H1 (cell line): ENCODE data around the gene GREM2. TPM values are rescaled to one million over a fixed set of nuclear protein-coding genes. Genes with fewer than 3 reads are reported as not detected.

Source experiments
- CTCF ChIA-PET: fragments of 300-600 bp; sonication (Branson Sonifier 250); formaldehyde crosslinking; loops from one replicate; lab custom pipeline; 2021; ENCODE audit not compliant: partially characterized antibody; lab: Charles Lee
- POLR2A ChIA-PET: fragments of 300-600 bp; sonication (Branson Sonifier 250); formaldehyde crosslinking; loops from one replicate; lab custom pipeline; 2021; ENCODE audit warnings: inconsistent platforms; ENCODE audit not compliant: partially characterized antibody; lab: Charles Lee
- DNase-seq, 2 experiments: peaks; one replicate each; pipeline versions ENCODE4 v3.0.0 to v3.0.0-alpha.2; 2010 to 2022; ENCODE audit warnings: low spot score in 2 of 2, low read depth in 1 of 2, mixed read lengths in 1 of 2
- FAIRE-seq: peaks from 2 replicates; lab custom pipeline; 2011; peaks lifted over from hg19 to GRCh38; lab: Jason Lieb, UNC
- H2AFZ ChIP-seq: 2 replicates; pipeline ENCODE4 v1.8.1; 2012; ENCODE audit warnings: low read length, inconsistent platforms
- H2AK5ac ChIP-seq: 2 replicates; pipeline ENCODE4 v1.6.1; 2013; ENCODE audit warnings: low read depth, low read length
- H2BK120ac ChIP-seq: replicated peaks from 2 replicates; pipeline ENCODE3; 2013; ENCODE audit warnings: low read depth, low read length, inconsistent platforms
- H2BK12ac ChIP-seq: 2 replicates; pipeline ENCODE4 v1.6.1; 2013; ENCODE audit warnings: low read depth, low read length
- H2BK15ac ChIP-seq: 2 replicates; pipeline ENCODE4 v1.6.1; 2013; ENCODE audit warnings: low read length
- H2BK20ac ChIP-seq: 2 replicates; pipeline ENCODE4 v1.6.1; 2013; ENCODE audit warnings: low read length
- H2BK5ac ChIP-seq: 2 replicates; pipeline ENCODE4 v1.6.1; 2013; ENCODE audit warnings: low read depth, low read length
- H3K14ac ChIP-seq: 2 replicates; pipeline ENCODE4 v1.6.1; 2013; ENCODE audit warnings: inconsistent platforms; ENCODE audit not compliant: insufficient read length
- H3K18ac ChIP-seq: 2 replicates; pipeline ENCODE4 v1.6.1; 2013; ENCODE audit warnings: low read length; ENCODE audit errors: extremely low read depth
- H3K23ac ChIP-seq: 2 replicates; pipeline ENCODE4 v1.6.1; 2013; ENCODE audit warnings: inconsistent platforms; ENCODE audit not compliant: insufficient read length
- H3K23me2 ChIP-seq: 2 replicates; pipeline ENCODE4 v1.6.1; 2013; ENCODE audit warnings: low read depth, low read length
- H3K27ac ChIP-seq: 2 replicates; pipeline ENCODE4 v1.6.1; 2011; ENCODE audit warnings: low read depth, low read length, inconsistent platforms
- H3K27me3 ChIP-seq, 4 experiments: replicated peaks in 1 of 4; 1 replicate in 1 of 4; 2 replicates in 3 of 4; pipeline versions ENCODE4 v1.6.1 to v1.8.1; 2011 to 2013; ENCODE audit warnings: low read length in 3 of 4, mild to moderate bottlenecking in 3 of 4, inconsistent platforms in 2 of 4, mixed read lengths in 2 of 4, moderate library complexity in 1 of 4; ENCODE audit not compliant: control insufficient read depth in 3 of 4, insufficient read depth in 3 of 4; ENCODE audit errors: extremely low read depth in 1 of 4
- H3K36me3 ChIP-seq, 4 experiments: 2 replicates each; pipeline versions ENCODE4 v1.6.1 to v1.8.1; 2011 to 2013; ENCODE audit warnings: mild to moderate bottlenecking in 4 of 4, low read length in 3 of 4, moderate library complexity in 2 of 4, control low read depth in 1 of 4, inconsistent platforms in 1 of 4; ENCODE audit not compliant: insufficient read depth in 4 of 4, control insufficient read depth in 2 of 4
- H3K4ac ChIP-seq: replicated peaks from 2 replicates; pipeline ENCODE3; 2013; ENCODE audit warnings: low read length, low read depth, mixed read lengths, inconsistent platforms; ENCODE audit not compliant: insufficient read length
- H3K4me1 ChIP-seq, 4 experiments: replicated peaks in 1 of 4; 1 replicate in 1 of 4; 2 replicates in 3 of 4; pipeline versions ENCODE4 v1.6.1 to v1.8.1; 2011 to 2013; ENCODE audit warnings: low read length in 3 of 4, inconsistent platforms in 2 of 4, mixed read lengths in 1 of 4; ENCODE audit not compliant: insufficient read depth in 4 of 4, control insufficient read depth in 3 of 4
- H3K4me2 ChIP-seq, 2 experiments: 2 replicates each; pipeline versions ENCODE4 v1.6.1 to v1.8.1; 2011 to 2013; ENCODE audit warnings: low read depth in 2 of 2, low read length in 2 of 2, control low read depth in 1 of 2, inconsistent platforms in 1 of 2, mild to moderate bottlenecking in 1 of 2; ENCODE audit not compliant: insufficient read depth in 1 of 2
- H3K4me3 ChIP-seq, 4 experiments: fragments of 200-600, 300-600 bp in 1 of 4; sonication (generic), shearing (Covaris generic), sonication (Bioruptor Twin) in 1 of 4; 2 replicates each; pipeline versions ENCODE4 v1.5.1 to v1.8.1; 2011 to 2016; ENCODE audit warnings: low read length in 4 of 4, low read depth in 3 of 4, control low read depth in 2 of 4, inconsistent platforms in 2 of 4, mild to moderate bottlenecking in 2 of 4, mixed read lengths in 1 of 4, moderate library complexity in 1 of 4; ENCODE audit not compliant: insufficient read depth in 2 of 4; ENCODE audit errors: extremely low read depth in 1 of 4
- H3K56ac ChIP-seq: replicated peaks from 2 replicates; pipeline ENCODE3; 2013; ENCODE audit warnings: low read depth, mild to moderate bottlenecking, mixed read lengths, low read length, inconsistent platforms; ENCODE audit not compliant: insufficient read length
- H3K79me1 ChIP-seq: 2 replicates; pipeline ENCODE4 v1.6.1; 2013; ENCODE audit warnings: low read depth, low read length, control low read depth
- H3K79me2 ChIP-seq, 2 experiments: 2 replicates each; pipeline versions ENCODE4 v1.6.1 to v1.8.1; 2012 to 2013; ENCODE audit warnings: low read length in 2 of 2, mild to moderate bottlenecking in 2 of 2, inconsistent platforms in 1 of 2; ENCODE audit not compliant: insufficient read depth in 2 of 2, control insufficient read depth in 1 of 2
- H3K9ac ChIP-seq, 4 experiments: replicated peaks in 1 of 4; 1 replicate in 1 of 4; 2 replicates in 3 of 4; pipeline versions ENCODE4 v1.6.1 to v1.8.1; 2011 to 2013; ENCODE audit warnings: low read depth in 3 of 4, low read length in 3 of 4, control low read depth in 2 of 4, mild to moderate bottlenecking in 2 of 4, moderate library complexity in 2 of 4, inconsistent platforms in 1 of 4; ENCODE audit errors: extremely low read depth in 1 of 4
- H3K9me3 ChIP-seq, 2 experiments: 2 replicates each; pipeline versions ENCODE4 v1.6.1 to v1.8.1; 2012 to 2013; ENCODE audit warnings: mild to moderate bottlenecking in 2 of 2, moderate library complexity in 2 of 2, control low read depth in 1 of 2, inconsistent platforms in 1 of 2, low read depth in 1 of 2, low read length in 1 of 2, mixed read lengths in 1 of 2; ENCODE audit not compliant: insufficient read depth in 2 of 2
- H4K20me1 ChIP-seq, 2 experiments: replicated peaks in 1 of 2; 2 replicates each; pipeline versions ENCODE3 to v1.8.1; 2011 to 2013; ENCODE audit warnings: inconsistent platforms in 2 of 2, low read length in 2 of 2, mild to moderate bottlenecking in 1 of 2; ENCODE audit not compliant: insufficient read depth in 2 of 2, control insufficient read depth in 1 of 2
- H4K5ac ChIP-seq: 2 replicates; pipeline ENCODE4 v1.6.1; 2013; ENCODE audit warnings: low read length, low read depth, mixed read lengths, inconsistent platforms; ENCODE audit not compliant: insufficient read length
- H4K8ac ChIP-seq: 2 replicates; pipeline ENCODE4 v1.8.0; 2013; ENCODE audit warnings: mild to moderate bottlenecking, moderate library complexity, low read length, inconsistent platforms; ENCODE audit not compliant: insufficient read depth; ENCODE audit errors: extremely low read depth
- H4K91ac ChIP-seq: replicated peaks from 2 replicates; pipeline ENCODE3; 2013; ENCODE audit warnings: low read length, mixed read lengths, inconsistent platforms; ENCODE audit not compliant: insufficient read length
- CBX8 ChIP-seq: fragments of 300-800, 300-1000 bp; sonication (generic); IDR thresholded peaks from 2 replicates; pipeline ENCODE4 v1.7.1; 2016; ENCODE audit warnings: low read depth, low read length, borderline replicate concordance
- CHD2 ChIP-seq: IDR thresholded peaks from 2 replicates; pipeline ENCODE4 v1.6.1; 2012; ENCODE audit warnings: low read length, improper control_type of control experiment
- CREB1 ChIP-seq: IDR thresholded peaks from 2 replicates; pipeline ENCODE4 v1.6.1; 2012; ENCODE audit warnings: inconsistent platforms
- FOSL1 ChIP-seq: IDR thresholded peaks from 2 replicates; pipeline ENCODE4 v1.6.1; 2011; ENCODE audit warnings: mild to moderate bottlenecking, low read depth, low read length, moderate library complexity; ENCODE audit not compliant: insufficient read depth
- HDAC2 ChIP-seq, 2 experiments: fragments of 300-600 bp in 1 of 2; sonication (generic) in 1 of 2; IDR thresholded peaks; 2 replicates each; pipeline ENCODE4 v1.6.1; 2011 to 2012; ENCODE audit warnings: low read depth in 2 of 2, low read length in 2 of 2, mild to moderate bottlenecking in 2 of 2, moderate library complexity in 2 of 2, borderline replicate concordance in 1 of 2, inconsistent platforms in 1 of 2
- JUN ChIP-seq: IDR thresholded peaks from 2 replicates; pipeline ENCODE4 v1.6.1; 2011; ENCODE audit warnings: low read depth, mild to moderate bottlenecking, improper control_type of control experiment, low read length
- RXRA ChIP-seq: IDR thresholded peaks from 2 replicates; pipeline ENCODE4 v1.6.1; 2011; ENCODE audit warnings: low read depth, mild to moderate bottlenecking, low read length, moderate library complexity; ENCODE audit not compliant: insufficient read depth
- SP1 ChIP-seq: IDR thresholded peaks from 2 replicates; pipeline ENCODE4 v1.6.1; 2011; ENCODE audit warnings: low read depth, low read length
- TBP ChIP-seq: IDR thresholded peaks from 2 replicates; pipeline ENCODE4 v1.6.1; 2011; ENCODE audit warnings: low read depth, low read length, improper control_type of control experiment
- TCF12 ChIP-seq: IDR thresholded peaks from 2 replicates; pipeline ENCODE4 v1.6.1; 2011; ENCODE audit warnings: low read depth, mild to moderate bottlenecking, low read length
- WGBS, 2 experiments: shearing (Covaris generic) in 1 of 2; methylation state at CpG; one replicate each; pipeline versions ENCODE4 v1.1.6 to v1.1.7; 2013 to 2015; ENCODE audit warnings: low lambda C conversion rate in 2 of 2, mixed read lengths in 2 of 2, inconsistent platforms in 1 of 2, low coverage in 1 of 2, missing lambda C conversion rate in 1 of 2; ENCODE audit not compliant: insufficient replicate concordance in 2 of 2, insufficient coverage in 1 of 2, insufficient read length in 1 of 2; ENCODE audit errors: extremely low coverage in 1 of 2, missing lambda C conversion rate in 1 of 2; 5-methylcytosine and 5-hydroxymethylcytosine counted together
- polyA plus RNA-seq, 7 experiments: library from polyadenylated mRNA; depleted of rRNA in 3 of 7; stranded (reverse) in 5 of 7; unstranded in 2 of 7; fragments of >200 nt in 5 of 7; fragments of 200-250 nt in 2 of 7; gene quantifications; 1 replicate in 5 of 7; 2 replicates in 1 of 7; 4 replicates in 1 of 7; pipeline versions ENCODE4 v1.2.1 to v1.2.3, GENCODE V29; 2011 to 2013; ENCODE audit warnings: missing spikeins in 2 of 7, mixed read lengths in 2 of 7
- total RNA-seq: library from RNA; stranded (reverse); fragmentation: NEBNext Ultra II Directional; extraction: Animal tissue kit (Norgen Biotek cat#: 25700); gene quantifications from 2 replicates; pipeline ENCODE4 v1.2.1, GENCODE V29; 2021
- TF ChIP-seq, protein P1 (sequence below): IDR thresholded peaks from 2 replicates; pipeline ENCODE4 v1.6.1; 2012; ENCODE audit warnings: inconsistent platforms

The GREM2 gene
- total and polyA plus RNA-seq, 2 of the 8 experiments (the other 6 are each of a cell fraction or from before 2014, with no cell fraction given), result 0.05 TPM; not detected in 1

DNA sequence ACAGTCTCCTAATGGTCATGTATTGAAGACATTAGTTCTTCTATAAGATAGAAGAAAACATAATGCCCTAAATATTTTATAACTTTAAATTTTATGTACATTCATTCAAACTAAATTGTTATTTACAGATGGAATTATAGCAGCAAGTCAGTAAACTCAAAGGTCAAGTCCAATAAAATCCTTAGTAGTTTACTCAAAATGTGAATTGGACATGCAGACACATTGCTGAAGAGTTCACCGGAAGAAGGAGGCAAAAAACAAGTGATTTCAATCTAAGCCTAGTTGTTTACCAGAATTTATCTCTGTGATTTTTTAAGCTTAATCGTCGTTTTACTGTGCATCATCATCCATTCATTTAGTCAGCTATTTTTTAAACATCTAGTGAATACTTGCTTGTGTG is 149.7 kb downstream of the GREM2 start:
- H3K18ac ChIP-seq, result no peak overlapping the region
- H4K5ac ChIP-seq, result no peak overlapping the region
- POLR2A ChIA-PET, result no interaction called here
- no peak overlapping the region for H3K4me2 ChIP-seq
- no peaks in the 10 kb centered on the region for H4K20me1 ChIP-seq
- no peak overlapping the region for H2AFZ ChIP-seq
- no peak overlapping the region for H4K91ac ChIP-seq
- H3K14ac ChIP-seq, result no peak overlapping the region
- no peak overlapping the region for H3K23ac ChIP-seq
- no peaks in the 10 kb centered on the region for H3K79me2 ChIP-seq
- no peaks in the 10 kb centered on the region for H3K36me3 ChIP-seq
- CTCF ChIA-PET, result interaction anchor here (0.6 to 0.7 kb wide), 2 partner anchors 126 to 1513 kb away, joined by 3 to 4 read pairs; no protein-coding TSS in a partner anchor
- H3K9me3 ChIP-seq, result no peaks in the 10 kb centered on the region
- H3K4ac ChIP-seq, result no peak overlapping the region
- no peaks in the 10 kb centered on the region for H3K27me3 ChIP-seq
- no peak overlapping the region for H3K4me3 ChIP-seq
- H3K9ac ChIP-seq, result no peak overlapping the region
- H3K27ac ChIP-seq, result no peak overlapping the region
- no peaks in the 10 kb centered on the region for H3K23me2 ChIP-seq
- no peak for TF ChIP-seq JUN
- TF ChIP-seq SP1, result no peak
- no peak for TF ChIP-seq RXRA
- TF ChIP-seq TBP, result no peak
- no peak for TF ChIP-seq CHD2
- TF ChIP-seq TCF12, result no peak
- TF ChIP-seq HDAC2 (IDR thresholded peaks at IDR 0.05; ENCODE audit: borderline replicate concordance in 1 of 2, low read depth in 2 of 2, low read length in 2 of 2), result no peak
- no peak for TF ChIP-seq CREB1
- no peak for TF ChIP-seq CBX8
- TF ChIP-seq, protein P1, sequence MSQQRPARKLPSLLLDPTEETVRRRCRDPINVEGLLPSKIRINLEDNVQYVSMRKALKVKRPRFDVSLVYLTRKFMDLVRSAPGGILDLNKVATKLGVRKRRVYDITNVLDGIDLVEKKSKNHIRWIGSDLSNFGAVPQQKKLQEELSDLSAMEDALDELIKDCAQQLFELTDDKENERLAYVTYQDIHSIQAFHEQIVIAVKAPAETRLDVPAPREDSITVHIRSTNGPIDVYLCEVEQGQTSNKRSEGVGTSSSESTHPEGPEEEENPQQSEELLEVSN, result no peak
- no peak for TF ChIP-seq FOSL1
- no peak overlapping the region for H2BK12ac ChIP-seq
- no peak for DNase-seq
- WGBS, 2 experiments, result 94% methylated on average over 3 of the region's 3 CpGs; no CpG with 5 or more reads in 1 of the 2 experiments
- no peak overlapping the region for H4K8ac ChIP-seq
- no peak overlapping the region for H2BK120ac ChIP-seq
- H2BK15ac ChIP-seq, result no peak overlapping the region
- H3K56ac ChIP-seq, result no peak overlapping the region
- no peak overlapping the region for H2AK5ac ChIP-seq
- no peak for FAIRE-seq
- H3K79me1 ChIP-seq, result no peaks in the 10 kb centered on the region
- no peak overlapping the region for H2BK5ac ChIP-seq
- H3K4me1 ChIP-seq, result no peaks in the 10 kb centered on the region; a peak in 1 of 7 replicates
- H2BK20ac ChIP-seq, result no peak overlapping the region
